GM12878 (cell line): ENCODE measurements around the gene SMPD3. TPM values are rescaled to one million over a fixed set of nuclear protein-coding genes. Genes with fewer than 3 reads are reported as not detected.

Source experiments
- ATAC-seq: fragments of 200-7000 bp; cut with Tn5 transposase; 3 replicates; pipeline ENCODE4 v1.9.1; 2020; ENCODE audit warnings: mild to moderate bottlenecking, moderate library complexity
- BruUV-seq: library from RNA; stranded (reverse); fragments of 400-500 nt; replicated peaks from 2 replicates; lab custom pipeline; 2021; lab: Mats Ljungman, UMichigan
- CTCF ChIA-PET: fragments of 300-600 bp; sonication (Branson Sonifier 250); formaldehyde crosslinking; extraction: SDS; loops from one replicate; lab custom pipeline; 2021; ENCODE audit warnings: inconsistent platforms; lab: Yijun Ruan, JAX
- POLR2A ChIA-PET: fragments of 350-600 bp; formaldehyde crosslinking; extraction: SDS; loops from one replicate; lab custom pipeline; 2021; ENCODE audit warnings: inconsistent platforms; lab: Charles Lee
- RAD21 ChIA-PET: fragments of 300-600 bp; sonication (Branson Sonifier 250); formaldehyde crosslinking; loops from one replicate; lab custom pipeline; 2023; ENCODE audit warnings: antibody characterized with exemption; ENCODE audit not compliant: unreplicated experiment; lab: Charles Lee
- SMC1A ChIA-PET: fragments of 300-600 bp; sonication (Branson Sonifier 250); formaldehyde crosslinking; loops from one replicate; lab custom pipeline; 2023; ENCODE audit not compliant: unreplicated experiment, uncharacterized antibody; lab: Charles Lee
- DNase-seq: peaks from one replicate; pipeline ENCODE4 v3.0.0-alpha.2; 2011; ENCODE audit warnings: low read depth, low spot score
- FAIRE-seq: peaks from 3 replicates; lab custom pipeline; 2011; peaks lifted over from hg19 to GRCh38; lab: Jason Lieb, UNC
- H2AFZ ChIP-seq: 2 replicates; pipeline ENCODE4 v1.6.0; 2011; ENCODE audit warnings: low read depth, low read length, control low read depth; ENCODE audit not compliant: control insufficient read depth
- H3K27ac ChIP-seq: 2 replicates; pipeline ENCODE4 v1.5.1; 2011; ENCODE audit warnings: control low read depth; ENCODE audit not compliant: control insufficient read depth, insufficient read depth
- H3K27me3 ChIP-seq, 2 experiments: replicated peaks in 1 of 2; 2 replicates each; pipeline versions ENCODE4 v1.6.0 to v1.6.1; 2011; ENCODE audit warnings: low read length in 1 of 2; ENCODE audit not compliant: control insufficient read depth in 2 of 2, insufficient read depth in 2 of 2
- H3K36me3 ChIP-seq, 2 experiments: 2 replicates each; pipeline ENCODE4 v1.5.1; 2011; ENCODE audit warnings: low read length in 1 of 2; ENCODE audit not compliant: control insufficient read depth in 2 of 2, insufficient read depth in 2 of 2
- H3K4me1 ChIP-seq: 2 replicates; pipeline ENCODE4 v1.6.1; 2011; ENCODE audit warnings: mild to moderate bottlenecking, low read length, moderate library complexity, mixed read lengths; ENCODE audit not compliant: control insufficient read depth, insufficient read depth
- H3K4me2 ChIP-seq: 2 replicates; pipeline ENCODE4 v1.6.0; 2011; ENCODE audit warnings: control low read depth; ENCODE audit not compliant: control insufficient read depth, insufficient read depth
- H3K4me3 ChIP-seq: fragments of 200-600 bp; sonication (generic); 2 replicates; pipeline ENCODE4 v1.5.1; 2016
- H3K79me2 ChIP-seq: 2 replicates; pipeline ENCODE4 v1.6.0; 2011; ENCODE audit warnings: low read length; ENCODE audit not compliant: control insufficient read depth, insufficient read depth
- H3K9ac ChIP-seq: 2 replicates; pipeline ENCODE4 v1.8.0; 2011; ENCODE audit warnings: low read length, control low read depth, mixed read lengths; ENCODE audit not compliant: control insufficient read depth, insufficient read depth
- H3K9me3 ChIP-seq: replicated peaks from 3 replicates; pipeline ENCODE4 v1.5.1; 2011; ENCODE audit warnings: mild to moderate bottlenecking, low read length; ENCODE audit not compliant: control insufficient read depth, insufficient read depth
- H4K20me1 ChIP-seq: 2 replicates; pipeline ENCODE4 v1.6.0; 2011; ENCODE audit not compliant: control insufficient read depth, insufficient read depth
- EZH2 ChIP-seq: IDR thresholded peaks from 2 replicates; pipeline ENCODE4 v1.6.1; 2012; ENCODE audit warnings: low read depth, mild to moderate bottlenecking, control low read depth, inconsistent platforms, low read length, borderline replicate concordance; ENCODE audit not compliant: control insufficient read depth
- NRF1 ChIP-seq: conservative IDR thresholded peaks from 2 replicates; pipeline ENCODE4 v1.6.1; 2011; ENCODE audit warnings: mild to moderate bottlenecking, low read depth, low read length, improper control_type of control experiment
- POU2F2 ChIP-seq: IDR thresholded peaks from 3 replicates; pipeline ENCODE4 v1.6.1; 2011; ENCODE audit warnings: low read depth, mild to moderate bottlenecking, low read length, borderline replicate concordance
- SMARCA5 ChIP-seq: fragments of 450-650 bp; IDR thresholded peaks from 2 replicates; pipeline ENCODE4 v1.6.1; 2017; ENCODE audit warnings: mild to moderate bottlenecking
- WRNIP1 ChIP-seq: IDR thresholded peaks from 2 replicates; pipeline ENCODE4 v1.6.1; 2011; ENCODE audit warnings: low read depth, low read length, improper control_type of control experiment, borderline replicate concordance
- ZNF207 ChIP-seq: fragments of 450-650 bp; IDR thresholded peaks from 2 replicates; pipeline ENCODE4 v1.6.1; 2014; ENCODE audit warnings: antibody characterized with exemption, mild to moderate bottlenecking, borderline replicate concordance
- ZNF24 ChIP-seq: fragments of 450-650 bp; IDR thresholded peaks from 2 replicates; pipeline ENCODE4 v1.6.1; 2017; ENCODE audit warnings: antibody characterized with exemption, mild to moderate bottlenecking
- WGBS: methylation state at CpG from one replicate; pipeline ENCODE4 v1.1.6; 2016; ENCODE audit warnings: low lambda C conversion rate; ENCODE audit not compliant: insufficient replicate concordance, insufficient coverage; ENCODE audit errors: missing lambda C conversion rate; 5-methylcytosine and 5-hydroxymethylcytosine counted together
- in situ Hi-C: fragments of 300-500 bp; cut with MboI; formaldehyde crosslinking; loops from 9 replicates; pipeline ENCODE4 v1.14.3; 2018; ENCODE audit warnings: mixed read lengths
- intact Hi-C: fragments of 100-400 bp; cut with micrococcal nuclease; formaldehyde crosslinking; loops from one replicate; pipeline ENCODE4 v1.14.2; 2022; ENCODE audit not compliant: unreplicated experiment
- polyA plus RNA-seq, 11 experiments: library from polyadenylated mRNA; depleted of rRNA in 4 of 11; unstranded in 6 of 11; stranded (reverse) in 5 of 11; fragments of >200 nt; fragmentation: Nextera tagmentation in 4 of 11; fragmentation: Illumina TruSeq in 1 of 11; extraction: Ambion mirVana in 4 of 11; extraction: Trizol in 1 of 11; gene quantifications; 1 replicate in 1 of 11; 2 replicates in 10 of 11; pipeline versions ENCODE4 v1.2.1 to v1.2.3, GENCODE V29; 2011 to 2016; ENCODE audit warnings: inconsistent platforms in 2 of 11, missing spikeins in 2 of 11, low read depth in 1 of 11
- total RNA-seq, 4 experiments: library from RNA; depleted of rRNA in 3 of 4; stranded (reverse); fragments of >200 nt in 3 of 4; fragmentation: Illumina TruSeq in 1 of 4; extraction: Trizol in 1 of 4; gene quantifications; 2 replicates each; pipeline versions ENCODE4 v1.2.1 to v1.2.3, GENCODE V29; 2013 to 2021
- TF ChIP-seq, protein P1 (sequence below): fragments of 450-650 bp; formaldehyde crosslinking; IDR thresholded peaks from 2 replicates; pipeline ENCODE4 v1.4.0; 2022; ENCODE audit warnings: mild to moderate bottlenecking, moderate library complexity

Gene SMPD3
- total and polyA plus RNA-seq, 10 of the 15 experiments (the other 5 are each of a cell fraction or from before 2014, with no cell fraction given) = 0.04 to 2.0 (median 1.2) TPM

DNA sequence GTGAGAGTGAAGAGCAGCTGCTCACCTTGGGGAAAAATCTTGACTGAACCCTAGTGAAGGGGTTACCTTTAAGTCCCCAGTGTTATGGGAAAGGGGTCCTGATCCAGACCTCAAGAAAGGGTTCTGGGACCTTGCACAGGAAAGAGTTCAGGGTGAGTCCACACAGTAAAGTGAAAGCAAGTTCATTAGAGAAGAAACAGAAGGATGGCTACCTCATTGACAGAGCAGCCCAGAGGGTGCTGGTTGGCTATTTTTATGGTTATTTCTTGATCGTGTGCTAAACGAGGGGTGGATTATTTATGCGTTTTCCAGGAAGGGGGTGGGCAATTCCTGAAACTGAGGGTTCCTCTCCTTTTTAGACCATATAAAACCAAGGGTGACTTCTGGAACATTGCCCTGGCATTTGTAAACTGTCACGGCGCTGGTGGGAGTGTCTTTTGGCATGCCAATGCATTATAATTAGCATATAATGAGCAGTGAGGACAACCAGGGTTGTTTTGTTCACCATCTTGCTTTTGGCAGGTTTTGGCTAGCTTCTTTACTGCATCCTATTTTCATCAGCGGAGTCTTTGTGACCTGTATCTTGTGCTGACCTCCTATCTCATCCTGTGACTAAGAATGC is 58.4 kb downstream of the SMPD3 start:
- Histone ChIP-seq H3K4me2 (no peak overlapping the region), H3K36me3 (no peaks in the 10 kb centered on the region), H3K9ac (no peak overlapping the region), H3K9me3 (no peaks in the 10 kb centered on the region), H3K4me3 (no peak overlapping the region), H4K20me1 (no peaks in the 10 kb centered on the region), H3K4me1 (no peaks in the 10 kb centered on the region), H2AFZ (no peak overlapping the region), H3K27ac (no peak overlapping the region), H3K79me2 (no peaks in the 10 kb centered on the region), H3K27me3 (no peaks in the 10 kb centered on the region)
- RAD21 ChIA-PET = no interaction called here
- FAIRE-seq (no peak), DNase-seq (no peak), ATAC-seq (no peak)
- SMC1A ChIA-PET = no interaction called here
- POLR2A ChIA-PET = no interaction called here
- 50% methylated on average over 6 of the region's 6 CpGs for WGBS
- BruUV-seq = no TSS peak
- intact Hi-C loops = no loop called here
- CTCF ChIA-PET = interaction anchor here (0.5 to 1.7 kb wide), 6 partner anchors 8 to 133 kb away, joined by 3 to 6 read pairs (median 3); no protein-coding TSS in a partner anchor
- in situ Hi-C loops = no loop called here
- TF ChIP-seq SMARCA5 (no peak), EZH2 (no peak), WRNIP1 (no peak), ZNF24 (no peak), NRF1 (no peak), ZNF207 (no peak)

GRCh38 chr16:68389006-68389405 is 59.3 kb downstream of the SMPD3 start:
- WGBS = 40% methylated on average over 8 of the region's 8 CpGs
- no peak for DNase-seq
- no peak for FAIRE-seq
- no peak for ATAC-seq
- Histone ChIP-seq H3K4me2 (no peak overlapping the region), H2AFZ (no peak overlapping the region), H3K4me1 (no peaks in the 10 kb centered on the region), H3K9ac (no peak overlapping the region), H3K4me3 (no peak overlapping the region), H3K27ac (no peak overlapping the region), H3K36me3 (no peaks in the 10 kb centered on the region), H3K27me3 (no peaks in the 10 kb centered on the region), H3K79me2 (no peaks in the 10 kb centered on the region), H4K20me1 (no peaks in the 10 kb centered on the region), H3K9me3 (no peaks in the 10 kb centered on the region)
- no TSS peak for BruUV-seq
- ChIA-PET SMC1A (no interaction called here), POLR2A (no interaction called here), RAD21 (no interaction called here), CTCF (interaction anchor here (1.7 kb wide), 1 partner anchor 127 kb away, joined by 6 read pairs; no protein-coding TSS in a partner anchor)
- TF ChIP-seq, protein P1, sequence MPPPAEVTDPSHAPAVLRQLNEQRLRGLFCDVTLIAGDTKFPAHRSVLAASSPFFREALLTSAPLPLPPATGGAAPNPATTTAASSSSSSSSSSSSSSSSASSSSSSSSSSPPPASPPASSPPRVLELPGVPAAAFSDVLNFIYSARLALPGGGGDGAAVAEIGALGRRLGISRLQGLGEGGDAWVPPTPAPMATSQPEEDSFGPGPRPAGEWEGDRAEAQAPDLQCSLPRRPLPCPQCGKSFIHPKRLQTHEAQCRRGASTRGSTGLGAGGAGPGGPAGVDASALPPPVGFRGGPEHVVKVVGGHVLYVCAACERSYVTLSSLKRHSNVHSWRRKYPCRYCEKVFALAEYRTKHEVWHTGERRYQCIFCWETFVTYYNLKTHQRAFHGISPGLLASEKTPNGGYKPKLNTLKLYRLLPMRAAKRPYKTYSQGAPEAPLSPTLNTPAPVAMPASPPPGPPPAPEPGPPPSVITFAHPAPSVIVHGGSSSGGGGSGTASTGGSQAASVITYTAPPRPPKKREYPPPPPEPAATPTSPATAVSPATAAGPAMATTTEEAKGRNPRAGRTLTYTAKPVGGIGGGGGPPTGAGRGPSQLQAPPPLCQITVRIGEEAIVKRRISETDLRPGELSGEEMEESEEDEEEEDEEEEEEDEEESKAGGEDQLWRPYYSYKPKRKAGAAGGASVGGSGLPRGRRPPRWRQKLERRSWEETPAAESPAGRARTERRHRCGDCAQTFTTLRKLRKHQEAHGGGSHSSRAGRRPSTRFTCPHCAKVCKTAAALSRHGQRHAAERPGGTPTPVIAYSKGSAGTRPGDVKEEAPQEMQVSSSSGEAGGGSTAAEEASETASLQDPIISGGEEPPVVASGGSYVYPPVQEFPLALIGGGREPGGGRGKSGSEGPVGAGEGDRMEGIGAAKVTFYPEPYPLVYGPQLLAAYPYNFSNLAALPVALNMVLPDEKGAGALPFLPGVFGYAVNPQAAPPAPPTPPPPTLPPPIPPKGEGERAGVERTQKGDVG (CRISPR knock-in tag) = no peak
- TF ChIP-seq POU2F2 (no peak), ZNF207 (no peak)
- intact Hi-C loops = no loop called here
- in situ Hi-C loops = no loop called here
